ENCODE results near the gene CACNA1H. TPM values are rescaled to one million over a fixed set of nuclear protein-coding genes. Genes with fewer than 3 reads are reported as not detected.

CACNA1H gene
- total RNA-seq, 2 experiments from 2014 or later, result 0.37 to 1.3 TPM

- H3K9me3 Mint-ChIP-seq (ENCODE audit: low read depth), result no peaks in the 10 kb centered on the region
- CTCF ChIA-PET, result no interaction called here
- H3K27me3 Mint-ChIP-seq, result no peaks in the 10 kb centered on the region
- DNase-seq, result no peak
- no peak for ATAC-seq
- no peaks in the 10 kb centered on the region for H3K36me3 Mint-ChIP-seq
- H3K4me3 Mint-ChIP-seq, result no peak overlapping the region
- no peak overlapping the region for H3K27ac Mint-ChIP-seq
- H3K4me1 Mint-ChIP-seq, result no peaks in the 10 kb centered on the region
Measured at GRCh38 chr16:1173788-1174451, 21.0 kb downstream of the CACNA1H start.

GRCh38 chr16:1174477-1175357 lies 21.8 kb downstream of the CACNA1H start:
- H3K36me3 Mint-ChIP-seq, result no peaks in the 10 kb centered on the region
- no peaks in the 10 kb centered on the region for H3K27me3 Mint-ChIP-seq
- no peak overlapping the region for H3K27ac Mint-ChIP-seq
- no peaks in the 10 kb centered on the region for H3K4me1 Mint-ChIP-seq
- no peak for ATAC-seq
- no peaks in the 10 kb centered on the region for H3K9me3 Mint-ChIP-seq (ENCODE audit: low read depth)
- DNase-seq, result no peak
- CTCF ChIA-PET, result no interaction called here
- no peak overlapping the region for H3K4me3 Mint-ChIP-seq

GRCh38 chr16:1175566-1176279 lies 22.8 kb downstream of the CACNA1H start:
- Mint-ChIP-seq H3K9me3 (ENCODE audit: low read depth) (no peaks in the 10 kb centered on the region), H3K27ac (no peak overlapping the region), H3K4me1 (no peaks in the 10 kb centered on the region), H3K36me3 (no peaks in the 10 kb centered on the region), H3K4me3 (no peak overlapping the region), H3K27me3 (no peaks in the 10 kb centered on the region)
- ATAC-seq, result no peak
- no peak for DNase-seq
- CTCF ChIA-PET, result no interaction called here

DNA sequence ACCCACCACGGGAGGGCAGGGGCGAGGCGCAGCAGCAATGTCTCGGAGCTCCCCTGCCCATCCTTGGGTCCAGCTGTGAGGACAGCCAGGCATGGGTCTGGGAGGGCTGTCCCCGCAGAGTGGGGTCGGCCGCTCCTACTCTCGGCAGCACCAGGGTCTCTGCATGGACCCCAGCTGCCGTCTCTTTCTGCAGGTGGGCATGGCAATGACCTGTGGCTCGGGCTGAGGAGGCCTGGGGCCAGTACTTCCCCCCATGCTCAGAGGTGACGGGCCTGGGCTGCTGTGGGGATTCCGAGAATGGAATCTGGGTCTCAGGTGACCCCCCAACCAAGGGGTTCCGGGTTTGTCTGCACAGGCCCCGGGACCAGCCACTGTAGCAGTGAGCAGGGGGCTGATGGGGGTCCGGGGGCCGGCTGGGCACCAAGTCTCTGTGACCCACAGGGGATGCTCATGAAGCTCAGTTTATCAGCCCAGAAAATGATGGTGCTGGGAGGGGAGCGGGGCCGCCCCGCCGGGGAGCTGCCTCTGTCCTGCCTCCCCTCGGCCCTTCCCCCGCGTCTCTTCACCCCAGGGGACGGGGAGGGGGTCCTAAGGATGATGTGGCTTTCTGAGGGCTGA lies 23.5 kb downstream of the CACNA1H start:
- Mint-ChIP-seq H3K27ac (no peak overlapping the region), H3K9me3 (ENCODE audit: low read depth) (no peaks in the 10 kb centered on the region), H3K4me1 (no peaks in the 10 kb centered on the region), H3K4me3 (no peak overlapping the region), H3K36me3 (no peaks in the 10 kb centered on the region), H3K27me3 (no peaks in the 10 kb centered on the region)
- DNase-seq (no peak), ATAC-seq (no peak)
- CTCF ChIA-PET, result no interaction called here

DNA sequence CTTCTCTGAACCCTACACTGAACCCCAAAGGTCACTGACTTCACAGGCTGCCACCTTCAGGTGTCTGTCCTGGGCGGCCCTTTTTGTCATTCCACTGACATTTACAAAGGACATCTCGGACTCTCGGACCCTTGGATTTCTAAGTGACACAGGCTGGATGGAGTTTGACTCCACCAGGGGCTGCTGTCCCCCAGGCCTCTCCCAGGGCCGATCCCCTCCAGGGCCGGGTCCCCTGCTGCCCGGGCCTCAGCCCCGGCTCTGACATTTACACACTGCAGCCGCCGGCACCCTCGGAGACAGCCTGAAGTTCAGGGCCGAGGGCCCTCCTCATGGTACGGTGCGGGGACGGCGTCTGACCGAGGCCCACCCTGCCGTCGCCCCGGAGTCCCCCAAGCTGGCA lies 24.1 kb downstream of the CACNA1H start:
- CTCF ChIA-PET, result no interaction called here

GRCh38 chr16:1177750-1178149 lies 24.8 kb downstream of the CACNA1H start:
- DNase-seq (no peak), ATAC-seq (no peak)
- Mint-ChIP-seq H3K27ac (no peak overlapping the region), H3K36me3 (no peaks in the 10 kb centered on the region), H3K27me3 (no peaks in the 10 kb centered on the region), H3K4me3 (no peak overlapping the region), H3K4me1 (no peaks in the 10 kb centered on the region), H3K9me3 (ENCODE audit: low read depth) (no peaks in the 10 kb centered on the region)
- CTCF ChIA-PET, result no interaction called here

More for the DNA sequence above, 24.1 kb downstream of the CACNA1H start:
- Mint-ChIP-seq H3K4me3 (no peak overlapping the region), H3K27me3 (no peaks in the 10 kb centered on the region), H3K27ac (no peak overlapping the region), H3K36me3 (no peaks in the 10 kb centered on the region), H3K9me3 (ENCODE audit: low read depth) (no peaks in the 10 kb centered on the region), H3K4me1 (no peaks in the 10 kb centered on the region)
- DNase-seq (no peak), ATAC-seq (no peak)

DNA sequence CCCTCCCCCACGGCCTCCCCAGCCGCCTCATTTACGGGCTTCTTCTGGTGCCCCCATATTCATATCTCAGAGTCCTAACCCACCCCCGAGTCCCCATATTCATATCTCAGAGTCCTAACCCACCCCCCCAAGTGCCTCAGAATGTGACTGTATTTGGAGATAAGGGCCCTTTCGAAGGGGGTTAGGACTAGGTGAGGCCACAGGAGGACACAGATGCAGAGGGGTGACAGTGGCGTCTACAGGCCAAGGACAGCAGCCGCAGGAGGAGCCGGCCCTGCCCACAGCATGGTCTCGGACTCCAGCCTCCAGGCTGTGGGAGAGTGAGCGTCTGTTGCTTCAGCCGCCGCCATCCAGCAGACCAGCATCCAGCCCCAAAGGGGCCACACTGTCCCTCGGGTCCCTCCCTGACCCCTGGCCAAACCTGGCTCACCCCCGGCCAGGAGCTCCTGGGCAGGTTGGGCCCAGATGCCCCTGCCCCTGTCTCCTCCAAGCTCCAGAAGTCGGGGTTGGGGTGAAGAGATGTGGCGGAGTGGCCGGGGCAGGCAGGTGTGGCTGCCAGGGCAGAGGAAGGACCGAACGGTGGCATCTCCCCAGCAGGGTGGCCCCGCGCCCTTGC lies 25.5 kb downstream of the CACNA1H start:
- Mint-ChIP-seq H3K36me3 (no peaks in the 10 kb centered on the region), H3K4me3 (no peak overlapping the region), H3K27ac (no peak overlapping the region), H3K27me3 (no peaks in the 10 kb centered on the region), H3K4me1 (no peaks in the 10 kb centered on the region), H3K9me3 (ENCODE audit: low read depth) (no peaks in the 10 kb centered on the region)
- CTCF ChIA-PET, result no interaction called here
- no peak for DNase-seq
- no peak for ATAC-seq

DNA sequence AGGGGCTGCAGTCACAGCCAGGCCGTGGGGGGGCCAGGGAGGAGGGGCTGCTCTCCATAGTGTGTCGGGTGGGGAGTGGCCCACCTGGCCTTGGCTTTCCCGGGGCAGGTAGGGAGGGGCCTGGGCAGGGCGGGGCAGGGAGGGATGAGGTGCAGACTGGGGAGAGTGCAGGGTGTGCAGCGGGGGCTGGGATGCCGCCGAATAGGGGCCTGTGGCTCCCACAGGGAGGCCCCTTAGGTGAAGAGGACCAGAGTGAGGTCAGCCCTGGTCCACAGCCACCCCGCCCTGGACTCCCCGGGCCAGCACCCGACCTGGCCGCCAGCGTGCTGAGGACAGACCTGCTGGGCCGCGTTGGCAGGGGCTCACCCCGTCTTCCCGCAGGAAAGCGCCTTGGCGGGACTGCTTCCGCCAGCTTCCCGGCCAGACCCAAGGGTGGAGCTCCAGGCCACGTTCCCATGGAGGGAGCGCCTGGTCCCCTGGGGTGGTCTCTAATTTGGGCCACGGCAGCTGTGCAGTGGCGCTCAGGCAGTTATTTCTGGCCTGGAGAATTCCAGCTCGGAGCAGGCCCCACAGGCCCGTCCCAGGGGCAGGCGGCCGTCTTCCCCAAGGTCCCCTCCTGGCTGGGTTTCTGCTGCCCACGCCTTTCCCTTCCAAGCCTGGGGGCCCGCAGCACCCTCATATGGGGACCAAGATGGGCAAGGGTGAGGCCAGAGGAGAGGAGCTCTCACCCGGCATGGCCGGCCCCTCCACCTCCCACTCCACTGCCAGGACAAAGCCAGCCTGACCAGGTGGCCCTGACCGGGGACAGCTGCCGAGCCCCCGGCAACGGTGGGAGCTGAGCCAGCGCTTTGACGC lies 27.9 kb downstream of the CACNA1H start:
- no peak for ATAC-seq
- H3K27me3 Mint-ChIP-seq, result no peaks in the 10 kb centered on the region
- no peak overlapping the region for H3K27ac Mint-ChIP-seq
- CTCF ChIA-PET, result no interaction called here
- DNase-seq, result no peak
- H3K9me3 Mint-ChIP-seq (ENCODE audit: low read depth), result no peaks in the 10 kb centered on the region
- H3K4me3 Mint-ChIP-seq, result no peak overlapping the region
- H3K4me1 Mint-ChIP-seq, result no peaks in the 10 kb centered on the region
- no peaks in the 10 kb centered on the region for H3K36me3 Mint-ChIP-seq

DNA sequence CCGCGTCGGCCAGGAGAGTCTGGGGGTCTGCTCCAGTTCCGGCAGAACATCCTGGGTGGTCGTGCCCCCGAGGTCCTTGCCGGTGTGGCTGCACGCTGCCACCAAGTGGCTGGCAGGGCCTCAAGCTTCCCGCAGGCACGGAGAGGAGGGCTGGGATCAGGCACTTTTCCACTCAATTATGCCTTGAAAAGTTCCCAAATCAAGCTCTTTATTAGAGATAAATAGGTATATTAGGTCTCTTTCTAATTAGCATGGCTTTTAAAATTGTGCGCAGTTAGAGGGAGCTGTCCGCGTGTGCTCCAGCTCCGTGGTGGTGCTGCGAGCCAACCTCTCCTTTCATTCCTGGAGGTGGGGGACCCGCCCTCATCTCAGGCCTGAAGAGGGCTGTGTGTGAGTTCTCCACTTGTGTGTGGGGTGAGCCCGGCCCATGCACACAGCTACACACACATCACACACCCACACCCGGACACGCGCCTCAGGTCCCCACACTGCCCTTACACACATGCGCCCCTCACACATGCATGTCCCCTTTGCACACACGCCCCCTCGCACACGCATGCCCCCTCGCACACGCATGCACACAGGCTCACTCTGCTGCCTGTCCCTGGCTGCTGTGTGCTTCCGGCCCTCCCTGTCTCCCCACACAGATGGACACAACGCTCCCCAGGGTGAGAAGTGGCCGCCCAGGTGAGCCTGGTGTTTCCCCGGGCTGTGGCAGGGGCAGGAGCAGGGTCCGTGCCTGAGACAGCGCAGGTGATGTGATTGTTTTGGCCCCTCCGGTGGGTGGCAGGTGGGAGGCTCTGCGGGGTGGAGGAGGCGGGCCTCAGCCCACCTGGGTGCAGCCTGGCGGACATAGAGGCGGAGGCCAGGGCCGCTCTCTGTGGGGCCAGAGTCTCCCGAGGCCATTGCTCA lies 28.8 kb downstream of the CACNA1H start:
- H3K4me1 Mint-ChIP-seq, result no peaks in the 10 kb centered on the region
- H3K4me3 Mint-ChIP-seq, result no peak overlapping the region
- ATAC-seq (no peak), DNase-seq (no peak)
- no peaks in the 10 kb centered on the region for H3K27me3 Mint-ChIP-seq
- H3K9me3 Mint-ChIP-seq (ENCODE audit: low read depth), result no peaks in the 10 kb centered on the region
- CTCF ChIA-PET, result no interaction called here
- H3K27ac Mint-ChIP-seq, result no peak overlapping the region
- no peaks in the 10 kb centered on the region for H3K36me3 Mint-ChIP-seq

DNA sequence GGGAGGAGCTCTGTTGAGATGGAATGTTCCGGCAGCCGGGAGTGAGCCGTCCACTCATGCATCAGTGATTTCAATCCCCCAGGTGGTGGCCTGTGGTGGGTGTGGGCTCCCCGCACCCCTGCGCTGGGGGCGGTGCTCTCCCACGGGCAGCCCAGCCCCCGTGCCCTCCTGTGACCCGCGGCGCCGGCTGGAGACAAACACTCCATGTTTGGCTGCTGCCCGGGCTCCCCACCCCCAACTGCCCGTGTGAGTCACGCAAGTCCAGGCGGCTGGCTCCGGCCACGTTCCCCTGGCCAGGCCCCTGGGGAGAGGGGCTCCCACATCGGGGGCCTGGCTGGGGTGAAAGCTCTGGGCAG lies 29.4 kb downstream of the CACNA1H start:
- no peak overlapping the region for H3K4me3 Mint-ChIP-seq
- no peak for DNase-seq
- H3K9me3 Mint-ChIP-seq (ENCODE audit: low read depth), result no peaks in the 10 kb centered on the region
- H3K36me3 Mint-ChIP-seq, result no peaks in the 10 kb centered on the region
- no peaks in the 10 kb centered on the region for H3K27me3 Mint-ChIP-seq
- no peak for ATAC-seq
- H3K27ac Mint-ChIP-seq, result no peak overlapping the region
- CTCF ChIA-PET, result no interaction called here
- no peaks in the 10 kb centered on the region for H3K4me1 Mint-ChIP-seq

DNA sequence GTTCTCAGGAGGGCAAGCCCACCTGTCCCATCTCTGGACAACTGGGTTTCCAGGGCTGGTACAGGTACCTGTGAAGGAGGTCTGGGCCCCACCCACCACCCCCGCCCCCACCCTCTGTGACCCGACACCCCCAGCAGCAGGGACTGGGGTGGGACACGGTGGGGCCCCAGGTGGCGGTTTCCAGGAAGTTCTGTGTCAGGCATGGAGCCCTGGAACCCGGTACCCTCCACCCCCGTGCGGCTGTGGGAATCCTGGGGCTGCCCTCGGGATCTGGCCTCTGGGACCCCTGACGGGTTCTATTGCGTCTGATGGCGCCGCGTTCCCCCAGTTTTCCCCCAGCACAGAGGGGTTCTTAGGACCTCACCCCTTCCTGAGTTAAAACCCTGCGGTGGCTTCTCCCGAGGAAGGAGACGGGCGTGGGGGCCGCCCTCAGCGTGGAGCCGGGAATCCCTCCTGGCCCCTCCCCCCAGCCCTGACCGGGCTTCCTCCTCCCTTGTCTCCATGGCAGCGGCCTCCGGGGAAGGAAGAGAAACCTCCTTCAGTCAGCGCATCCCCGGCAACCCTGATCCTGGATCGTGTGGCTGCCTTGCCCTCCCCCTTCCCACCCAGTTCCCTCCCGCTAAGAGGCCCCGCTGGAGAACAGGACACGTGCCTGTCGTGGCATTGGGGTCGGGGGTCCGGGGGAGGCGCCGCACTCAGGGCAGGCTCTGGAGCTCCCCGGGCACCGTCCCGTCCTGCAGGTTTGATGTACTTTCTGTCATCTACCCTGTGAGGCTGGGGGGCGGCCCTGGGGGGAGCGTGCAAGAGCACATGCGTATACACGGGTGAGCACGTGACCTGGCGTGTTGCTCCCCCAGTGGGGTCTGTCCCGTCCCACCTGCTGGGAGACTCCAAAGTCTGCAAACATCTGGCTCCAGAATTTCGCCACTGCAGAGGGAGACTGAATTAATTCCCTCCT lies 30.3 kb downstream of the CACNA1H start:
- CTCF ChIA-PET, result no interaction called here
- no peaks in the 10 kb centered on the region for H3K36me3 Mint-ChIP-seq

More for the DNA sequence above, 30.3 kb downstream of the CACNA1H start:
- DNase-seq (no peak), ATAC-seq (no peak)
- Mint-ChIP-seq H3K4me1 (no peaks in the 10 kb centered on the region), H3K27me3 (no peaks in the 10 kb centered on the region), H3K4me3 (no peak overlapping the region), H3K27ac (no peak overlapping the region), H3K9me3 (ENCODE audit: low read depth) (no peaks in the 10 kb centered on the region)
